ENCODE measurements around the gene ZBTB34.

- TF ChIP-seq POLR2AphosphoS5 (IDR thresholded peaks at IDR 0.05) (no peak), CTCF (IDR thresholded peaks at IDR 0.05) (no peak), POLR2A (IDR thresholded peaks at IDR 0.05) (no peak), EP300 (IDR thresholded peaks at IDR 0.05) (no peak)
Measured at GRCh38 chr9:126902210-126902609, 41.8 kb downstream of the ZBTB34 start.
